ENCODE measurements around the gene FKBP1A. TPM values are rescaled to one million over a fixed set of nuclear protein-coding genes. Genes with fewer than 3 reads are reported as not detected.

FKBP1A gene
- polyA plus RNA-seq, 1 experiment, result 476 TPM

GRCh38 chr20:1437235-1437904 lies 44.5 kb upstream of the FKBP1A start:
- no peak for DNase-seq (ENCODE audit: low read depth)
- ChIA-PET POLR2A (no interaction called here), CTCF (interaction anchor here (0.6 to 5.1 kb wide), 35 partner anchors 10 to 335 kb away, joined by 3 to 66 read pairs (median 4); partner anchors contain the start of genes FKBP1A and SDCBP2)
- no peak overlapping the region for H3K4me3 ChIP-seq (ENCODE audit: low read depth, low read length)
- H3K36me3 ChIP-seq (ENCODE audit: control insufficient read depth, insufficient read depth, low read length), result peaks cover 5% of the 10 kb centered on the region; the same call in 1 of the 2 replicates
- H3K27me3 ChIP-seq (ENCODE audit: control insufficient read depth, insufficient read depth, low read length), result no peaks in the 10 kb centered on the region
- peak; percentile 84 for TF ChIP-seq CTCF (IDR thresholded peaks at IDR 0.05; ENCODE audit: insufficient read depth, low read depth, low read length)

- H3K4me3 ChIP-seq (ENCODE audit: low read depth, low read length), result no peak overlapping the region
- POLR2A ChIA-PET, result no interaction called here
- CTCF ChIA-PET, result interaction anchor here (0.8 to 3.2 kb wide), 19 partner anchors 10 to 145 kb away, joined by 3 to 34 read pairs (median 7); no protein-coding TSS in a partner anchor
- TF ChIP-seq CTCF (IDR thresholded peaks at IDR 0.05; ENCODE audit: insufficient read depth, low read depth, low read length), result no peak
- H3K27me3 ChIP-seq (ENCODE audit: control insufficient read depth, insufficient read depth, low read length), result no peaks in the 10 kb centered on the region
- H3K36me3 ChIP-seq (ENCODE audit: control insufficient read depth, insufficient read depth, low read length), result 0 out of 2 replicates have a peak, but pooled peaks cover 1% of the 10 kb centered on the region
- DNase-seq (ENCODE audit: low read depth), result no peak
Measured at GRCh38 chr20:1436263-1436662, 43.4 kb upstream of the FKBP1A start.

- no peak for DNase-seq (ENCODE audit: low read depth)
- ChIA-PET POLR2A (no interaction called here), CTCF (interaction anchor here (0.6 to 2.3 kb wide), 7 partner anchors 9 to 123 kb away, joined by 3 to 16 read pairs (median 6); no protein-coding TSS in a partner anchor)
- no peak for TF ChIP-seq CTCF (IDR thresholded peaks at IDR 0.05; ENCODE audit: insufficient read depth, low read depth, low read length)
- H3K27me3 ChIP-seq (ENCODE audit: control insufficient read depth, insufficient read depth, low read length), result no peaks in the 10 kb centered on the region
- H3K4me3 ChIP-seq (ENCODE audit: low read depth, low read length), result no peak overlapping the region
- H3K36me3 ChIP-seq (ENCODE audit: control insufficient read depth, insufficient read depth, low read length), result no peaks in the 10 kb centered on the region
Measured at GRCh38 chr20:1435337-1435699, 42.5 kb upstream of the FKBP1A start.

GRCh38 chr20:1434571-1435336 lies 41.9 kb upstream of the FKBP1A start:
- no peak for TF ChIP-seq CTCF (IDR thresholded peaks at IDR 0.05; ENCODE audit: insufficient read depth, low read depth, low read length)
- Histone ChIP-seq H3K27me3 (ENCODE audit: control insufficient read depth, insufficient read depth, low read length) (no peaks in the 10 kb centered on the region), H3K4me3 (ENCODE audit: low read depth, low read length) (no peak overlapping the region), H3K36me3 (ENCODE audit: control insufficient read depth, insufficient read depth, low read length) (no peaks in the 10 kb centered on the region)
- ChIA-PET CTCF (interaction anchor here (0.6 to 2.3 kb wide), 7 partner anchors 10 to 310 kb away, joined by 3 to 16 read pairs (median 3); no protein-coding TSS in a partner anchor), POLR2A (no interaction called here)
- no peak for DNase-seq (ENCODE audit: low read depth)

GRCh38 chr20:1431158-1431557 lies 38.3 kb upstream of the FKBP1A start:
- CTCF ChIA-PET, result no interaction called here

More at GRCh38 chr20:1431158-1431557, 38.3 kb upstream of the FKBP1A start:
- DNase-seq (ENCODE audit: low read depth), result no peak
- POLR2A ChIA-PET, result no interaction called here
- Histone ChIP-seq H3K27me3 (ENCODE audit: control insufficient read depth, insufficient read depth, low read length) (no peaks in the 10 kb centered on the region), H3K36me3 (ENCODE audit: control insufficient read depth, insufficient read depth, low read length) (no peaks in the 10 kb centered on the region), H3K4me3 (ENCODE audit: low read depth, low read length) (no peak overlapping the region)
- no peak for TF ChIP-seq CTCF (IDR thresholded peaks at IDR 0.05; ENCODE audit: insufficient read depth, low read depth, low read length)

All from BJ (cell line).